ENCODE data around the gene AUTS2.

AUTS2 gene

GRCh38 chr7:69714886-69715576, 116.8 kb downstream of the AUTS2 start:
- TF ChIP-seq CTCF (IDR thresholded peaks at IDR 0.05; ENCODE audit: low read depth, low read length, missing control alignments), result no peak
- DNase-seq (ENCODE audit: extremely low read depth, low read depth), result no peak
- no peak overlapping the region for H3K4me3 ChIP-seq (replicated peaks; ENCODE audit: low read depth, low read length)

GRCh38 chr7:69717221-69717620, 118.9 kb downstream of the AUTS2 start:
- DNase-seq (ENCODE audit: extremely low read depth, low read depth), result no peak
- no peak overlapping the region for H3K4me3 ChIP-seq (replicated peaks; ENCODE audit: low read depth, low read length)
- no peak for TF ChIP-seq CTCF (IDR thresholded peaks at IDR 0.05; ENCODE audit: low read depth, low read length, missing control alignments)

GRCh38 chr7:69719717-69720116, 121.4 kb downstream of the AUTS2 start:
- H3K4me3 ChIP-seq (replicated peaks; ENCODE audit: low read depth, low read length), result no peak overlapping the region
- no peak for DNase-seq (ENCODE audit: extremely low read depth, low read depth)
- TF ChIP-seq CTCF (IDR thresholded peaks at IDR 0.05; ENCODE audit: low read depth, low read length, missing control alignments), result no peak

- TF ChIP-seq CTCF (IDR thresholded peaks at IDR 0.05; ENCODE audit: low read depth, low read length, missing control alignments), result no peak
- DNase-seq (ENCODE audit: extremely low read depth, low read depth), result no peak
- H3K4me3 ChIP-seq (replicated peaks; ENCODE audit: low read depth, low read length), result no peak overlapping the region
These were observed 124.6 kb downstream of the AUTS2 start for GRCh38 chr7:69722843-69723242.

GRCh38 chr7:69723663-69724062, 125.4 kb downstream of the AUTS2 start:
- DNase-seq (ENCODE audit: extremely low read depth, low read depth), result no peak
- no peak overlapping the region for H3K4me3 ChIP-seq (replicated peaks; ENCODE audit: low read depth, low read length)
- no peak for TF ChIP-seq CTCF (IDR thresholded peaks at IDR 0.05; ENCODE audit: low read depth, low read length, missing control alignments)

- H3K4me3 ChIP-seq (replicated peaks; ENCODE audit: low read depth, low read length), result no peak overlapping the region
- no peak for DNase-seq (ENCODE audit: extremely low read depth, low read depth)
- TF ChIP-seq CTCF (IDR thresholded peaks at IDR 0.05; ENCODE audit: low read depth, low read length, missing control alignments), result no peak
These were observed 130.0 kb downstream of the AUTS2 start for GRCh38 chr7:69728304-69728703.

GRCh38 chr7:69732203-69732602, 133.9 kb downstream of the AUTS2 start:
- TF ChIP-seq CTCF (IDR thresholded peaks at IDR 0.05; ENCODE audit: low read depth, low read length, missing control alignments), result no peak
- H3K4me3 ChIP-seq (replicated peaks; ENCODE audit: low read depth, low read length), result no peak overlapping the region
- DNase-seq (ENCODE audit: extremely low read depth, low read depth), result no peak

All from HFF-Myc (cell line).